Suprapubic skin (tissue), 4 donors: Measurements from ENCODE around the gene QKI. TPM values are rescaled to one million over a fixed set of nuclear protein-coding genes. Genes with fewer than 3 reads are reported as not detected.

Experiments
- DNase-seq, 2 donors: peaks; one replicate each; pipeline ENCODE4 v3.0.0-alpha.2; 2019; ENCODE audit warnings: low spot score in 2 of 2
- H3K27ac ChIP-seq: fragments of 200-600 bp; sonication (generic); one replicate; pipeline ENCODE4 v1.5.1; 2019
- H3K27me3 ChIP-seq: fragments of 200-600 bp; sonication (generic); one replicate; pipeline ENCODE4 v1.5.1; 2019
- H3K36me3 ChIP-seq: fragments of 200-600 bp; sonication (generic); one replicate; pipeline ENCODE4 v1.5.1; 2019
- H3K4me1 ChIP-seq: fragments of 200-600 bp; sonication (generic); one replicate; pipeline ENCODE4 v1.5.1; 2019
- H3K4me3 ChIP-seq: fragments of 200-600 bp; sonication (generic); one replicate; pipeline ENCODE4 v1.5.1; 2019; ENCODE audit warnings: mild to moderate bottlenecking
- H3K9me3 ChIP-seq: fragments of 200-600 bp; sonication (generic); one replicate; pipeline ENCODE4 v1.5.1; 2019
- EP300 ChIP-seq: sonication (generic); formaldehyde crosslinking; IDR thresholded peaks from one replicate; pipeline ENCODE4 v1.6.1; 2017; ENCODE audit warnings: antibody characterized with exemption
- POLR2A ChIP-seq, 2 donors: fragments of 450-650 bp; IDR thresholded peaks; one replicate each; pipeline ENCODE4 v1.6.1; 2017; ENCODE audit warnings: antibody characterized with exemption in 2 of 2, mild to moderate bottlenecking in 2 of 2, moderate library complexity in 2 of 2
- POLR2AphosphoS5 ChIP-seq, 3 donors: sonication (generic); formaldehyde crosslinking; IDR thresholded peaks; one replicate each; pipeline ENCODE4 v1.6.1; 2017; ENCODE audit warnings: antibody characterized with exemption in 3 of 3
- WGBS: methylation state at CpG from one replicate; pipeline ENCODE4 v1.1.5; 2018; 5-methylcytosine and 5-hydroxymethylcytosine counted together
- total RNA-seq, 4 donors: library from RNA; depleted of rRNA; stranded (reverse); fragments of >200 nt; gene quantifications; one replicate each; pipeline ENCODE4 v1.1.0, GENCODE V29; 2016
- TF ChIP-seq, protein P1 (sequence below), 2 donors: fragments of 200-600 bp in 1 of 2; fragments of 450-650 bp in 1 of 2; sonication (generic) in 1 of 2; IDR thresholded peaks; one replicate each; pipeline ENCODE4 v1.5.1; 2016 to 2019; ENCODE audit warnings: antibody characterized with exemption in 2 of 2, mild to moderate bottlenecking in 1 of 2, moderate library complexity in 1 of 2

Gene QKI
- total RNA-seq, 4 donors from 2014 or later: 149 to 187 (median 165) TPM

DNA sequence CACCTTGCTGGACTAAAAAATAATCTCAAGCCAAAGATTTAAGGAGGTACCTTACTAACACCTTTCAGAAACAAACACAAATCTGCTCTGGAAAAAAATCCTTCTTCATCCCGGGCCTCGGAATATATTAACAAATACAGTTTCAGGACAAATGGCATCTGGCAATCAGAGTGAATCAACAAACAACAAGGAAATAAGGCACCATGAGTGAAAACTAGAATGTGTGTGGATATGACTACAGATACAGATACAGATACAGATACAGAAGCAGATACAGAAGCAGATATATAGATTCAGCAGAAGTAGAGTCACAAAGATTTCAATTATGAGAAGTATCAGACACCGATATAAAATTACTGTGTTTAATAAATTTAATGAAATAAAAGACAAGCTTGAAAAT is 178.4 kb downstream of the QKI start:
- no peak overlapping the region for H3K27ac ChIP-seq
- WGBS: 100% methylated on average over 3 of the region's 3 CpGs
- H3K4me3 ChIP-seq: no peak overlapping the region
- H3K9me3 ChIP-seq: peaks cover 5% of the 10 kb centered on the region
- no peaks in the 10 kb centered on the region for H3K36me3 ChIP-seq
- H3K27me3 ChIP-seq: no peaks in the 10 kb centered on the region
- TF ChIP-seq POLR2AphosphoS5 (IDR thresholded peaks at IDR 0.05) (no peak), EP300 (no peak), POLR2A (IDR thresholded peaks at IDR 0.05) (no peak)
- TF ChIP-seq, protein P1, sequence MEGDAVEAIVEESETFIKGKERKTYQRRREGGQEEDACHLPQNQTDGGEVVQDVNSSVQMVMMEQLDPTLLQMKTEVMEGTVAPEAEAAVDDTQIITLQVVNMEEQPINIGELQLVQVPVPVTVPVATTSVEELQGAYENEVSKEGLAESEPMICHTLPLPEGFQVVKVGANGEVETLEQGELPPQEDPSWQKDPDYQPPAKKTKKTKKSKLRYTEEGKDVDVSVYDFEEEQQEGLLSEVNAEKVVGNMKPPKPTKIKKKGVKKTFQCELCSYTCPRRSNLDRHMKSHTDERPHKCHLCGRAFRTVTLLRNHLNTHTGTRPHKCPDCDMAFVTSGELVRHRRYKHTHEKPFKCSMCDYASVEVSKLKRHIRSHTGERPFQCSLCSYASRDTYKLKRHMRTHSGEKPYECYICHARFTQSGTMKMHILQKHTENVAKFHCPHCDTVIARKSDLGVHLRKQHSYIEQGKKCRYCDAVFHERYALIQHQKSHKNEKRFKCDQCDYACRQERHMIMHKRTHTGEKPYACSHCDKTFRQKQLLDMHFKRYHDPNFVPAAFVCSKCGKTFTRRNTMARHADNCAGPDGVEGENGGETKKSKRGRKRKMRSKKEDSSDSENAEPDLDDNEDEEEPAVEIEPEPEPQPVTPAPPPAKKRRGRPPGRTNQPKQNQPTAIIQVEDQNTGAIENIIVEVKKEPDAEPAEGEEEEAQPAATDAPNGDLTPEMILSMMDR (IDR thresholded peaks at IDR 0.05): no peak
- H3K4me1 ChIP-seq: no peaks in the 10 kb centered on the region
- no peak for DNase-seq

DNA sequence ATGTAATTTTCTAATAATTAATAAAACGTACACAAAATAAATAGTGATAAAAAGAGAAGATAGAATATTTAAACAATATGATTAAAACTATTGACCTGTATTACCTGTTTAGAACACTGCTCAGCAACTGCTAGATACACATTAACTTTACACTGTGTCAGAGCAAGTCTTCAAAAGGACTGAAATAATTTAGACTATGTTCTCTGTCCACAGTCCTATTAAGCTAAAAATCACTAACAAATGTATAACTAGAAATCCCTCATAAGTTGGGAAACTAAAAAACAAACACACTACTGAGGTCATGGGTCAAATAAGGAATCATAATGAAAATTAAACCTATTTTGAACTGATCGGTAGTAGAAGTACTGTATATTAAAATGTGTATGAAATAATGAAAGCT is 181.7 kb downstream of the QKI start:
- DNase-seq: no peak
- 93% methylated on average over 2 of the region's 2 CpGs for WGBS
- no peak for TF ChIP-seq EP300

DNA sequence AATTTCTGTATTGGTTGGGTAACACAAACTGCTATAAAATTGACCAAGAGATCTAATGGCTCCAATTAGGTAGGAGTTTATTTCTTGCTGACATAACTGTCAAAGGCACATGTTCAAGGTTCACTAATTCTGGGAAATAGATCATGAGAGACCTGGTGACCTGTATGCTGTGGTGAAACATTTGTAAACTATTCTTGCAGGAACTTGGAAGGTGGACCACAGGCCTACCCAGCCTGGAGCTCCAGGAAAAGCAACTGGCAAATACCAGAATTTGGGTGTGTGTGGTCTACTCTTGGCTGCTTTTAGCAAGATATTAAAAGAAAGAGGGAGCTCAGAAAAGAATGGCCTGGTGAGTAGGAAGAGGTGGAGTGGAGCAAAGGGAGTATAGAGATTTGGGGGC is 184.6 kb downstream of the QKI start:
- DNase-seq: no peak
- Histone ChIP-seq H3K9me3 (no peaks in the 10 kb centered on the region), H3K4me3 (no peak overlapping the region), H3K27ac (no peak overlapping the region), H3K36me3 (no peaks in the 10 kb centered on the region), H3K4me1 (no peaks in the 10 kb centered on the region), H3K27me3 (no peaks in the 10 kb centered on the region)
- no peak for TF ChIP-seq POLR2AphosphoS5 (IDR thresholded peaks at IDR 0.05)

More for the DNA sequence above, 181.7 kb downstream of the QKI start:
- Histone ChIP-seq H3K4me1 (no peaks in the 10 kb centered on the region), H3K9me3 (peaks cover 5% of the 10 kb centered on the region), H3K36me3 (no peaks in the 10 kb centered on the region), H3K27ac (no peak overlapping the region), H3K4me3 (no peak overlapping the region), H3K27me3 (no peaks in the 10 kb centered on the region)

DNA sequence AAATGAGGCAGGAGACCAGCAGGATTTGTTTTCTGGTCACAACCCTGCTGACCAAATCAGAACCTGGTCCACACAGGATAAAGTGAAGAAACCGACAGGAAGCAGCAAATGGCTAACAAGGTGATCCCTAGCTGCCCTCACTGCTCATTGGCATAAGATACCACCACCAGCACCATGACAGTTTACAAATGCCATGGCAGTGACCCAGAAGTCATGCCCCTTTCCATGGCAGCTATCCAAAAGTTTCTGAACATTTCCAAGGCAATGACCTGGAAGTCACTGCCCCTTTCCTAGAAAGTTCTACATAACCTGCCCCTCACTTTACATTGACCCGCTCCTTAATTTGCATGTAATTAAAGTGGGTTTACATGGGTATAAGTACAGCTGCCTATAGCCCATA is 185.2 kb downstream of the QKI start:
- Histone ChIP-seq H3K27me3 (no peaks in the 10 kb centered on the region), H3K4me1 (no peaks in the 10 kb centered on the region), H3K9me3 (no peaks in the 10 kb centered on the region), H3K36me3 (no peaks in the 10 kb centered on the region), H3K27ac (no peak overlapping the region), H3K4me3 (no peak overlapping the region)
- TF ChIP-seq POLR2AphosphoS5 (IDR thresholded peaks at IDR 0.05): no peak
- TF ChIP-seq EP300: no peak
- TF ChIP-seq, protein P1 (IDR thresholded peaks at IDR 0.05): no peak
- TF ChIP-seq POLR2A (IDR thresholded peaks at IDR 0.05): no peak
- WGBS: 97% methylated on average over 2 of the region's 2 CpGs
- DNase-seq: no peak

DNA sequence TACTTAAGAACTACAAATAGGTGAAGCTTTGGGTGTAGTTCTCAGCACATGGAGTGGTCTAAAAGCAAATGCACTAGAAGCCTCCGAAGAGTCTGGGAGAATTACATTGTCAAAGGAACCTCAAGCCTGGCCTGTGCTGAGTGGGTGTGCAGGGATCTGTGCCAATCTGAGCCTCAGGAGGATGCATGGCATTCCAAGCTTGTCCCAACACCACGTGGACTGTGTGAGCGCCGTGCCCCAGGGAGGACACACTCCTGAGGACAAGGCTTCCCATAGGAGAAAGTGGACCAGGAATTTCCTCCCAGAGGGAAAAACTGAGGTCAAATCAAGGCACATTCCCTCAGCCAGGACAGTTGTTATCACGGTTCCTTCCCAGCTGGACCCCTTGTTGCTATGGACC is 185.8 kb downstream of the QKI start:
- no peak for DNase-seq
- no peaks in the 10 kb centered on the region for H3K9me3 ChIP-seq
- no peak overlapping the region for H3K27ac ChIP-seq
- no peaks in the 10 kb centered on the region for H3K36me3 ChIP-seq
- TF ChIP-seq, protein P1 (IDR thresholded peaks at IDR 0.05): no peak
- TF ChIP-seq EP300 (no peak), POLR2A (IDR thresholded peaks at IDR 0.05) (no peak), POLR2AphosphoS5 (IDR thresholded peaks at IDR 0.05) (no peak)
- H3K4me1 ChIP-seq: no peaks in the 10 kb centered on the region
- no peak overlapping the region for H3K4me3 ChIP-seq
- WGBS: 66% methylated on average over 5 of the region's 5 CpGs
- no peaks in the 10 kb centered on the region for H3K27me3 ChIP-seq

DNA sequence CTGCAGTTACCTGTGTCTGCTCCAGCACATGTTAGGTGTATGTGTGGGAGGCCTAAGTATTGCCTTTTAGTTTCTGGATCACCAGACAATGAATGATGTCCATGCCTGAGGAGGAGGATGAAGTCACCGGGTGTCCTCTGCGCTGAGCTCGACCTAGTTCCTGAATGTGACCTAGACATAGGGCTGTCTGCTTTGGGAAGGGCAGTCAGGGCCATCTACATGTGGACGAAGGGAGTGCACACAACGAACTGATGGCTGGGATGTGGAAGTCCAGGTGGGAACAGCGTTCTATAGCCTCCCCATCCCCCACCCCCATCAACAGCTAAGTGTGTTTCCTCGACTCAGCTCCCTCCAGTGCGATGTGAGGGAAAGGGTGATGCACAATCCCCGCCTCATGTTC is 186.3 kb downstream of the QKI start:
- no peak overlapping the region for H3K27ac ChIP-seq
- 89% methylated on average over 9 of the region's 9 CpGs for WGBS
- H3K4me1 ChIP-seq: no peaks in the 10 kb centered on the region
- DNase-seq: no peak
- H3K4me3 ChIP-seq: no peak overlapping the region
- H3K9me3 ChIP-seq: no peaks in the 10 kb centered on the region
- H3K27me3 ChIP-seq: no peaks in the 10 kb centered on the region
- TF ChIP-seq POLR2A (IDR thresholded peaks at IDR 0.05): no peak
- no peak for TF ChIP-seq POLR2AphosphoS5 (IDR thresholded peaks at IDR 0.05)
- TF ChIP-seq EP300: no peak
- TF ChIP-seq, protein P1 (IDR thresholded peaks at IDR 0.05): no peak
- H3K36me3 ChIP-seq: no peaks in the 10 kb centered on the region
